ENCODE measurements around the gene RAB31. TPM values are rescaled to one million over a fixed set of nuclear protein-coding genes. Genes with fewer than 3 reads are reported as not detected.

RAB31 gene
- total RNA-seq, 1 donor from 2014 or later, result 26.0 TPM

DNA sequence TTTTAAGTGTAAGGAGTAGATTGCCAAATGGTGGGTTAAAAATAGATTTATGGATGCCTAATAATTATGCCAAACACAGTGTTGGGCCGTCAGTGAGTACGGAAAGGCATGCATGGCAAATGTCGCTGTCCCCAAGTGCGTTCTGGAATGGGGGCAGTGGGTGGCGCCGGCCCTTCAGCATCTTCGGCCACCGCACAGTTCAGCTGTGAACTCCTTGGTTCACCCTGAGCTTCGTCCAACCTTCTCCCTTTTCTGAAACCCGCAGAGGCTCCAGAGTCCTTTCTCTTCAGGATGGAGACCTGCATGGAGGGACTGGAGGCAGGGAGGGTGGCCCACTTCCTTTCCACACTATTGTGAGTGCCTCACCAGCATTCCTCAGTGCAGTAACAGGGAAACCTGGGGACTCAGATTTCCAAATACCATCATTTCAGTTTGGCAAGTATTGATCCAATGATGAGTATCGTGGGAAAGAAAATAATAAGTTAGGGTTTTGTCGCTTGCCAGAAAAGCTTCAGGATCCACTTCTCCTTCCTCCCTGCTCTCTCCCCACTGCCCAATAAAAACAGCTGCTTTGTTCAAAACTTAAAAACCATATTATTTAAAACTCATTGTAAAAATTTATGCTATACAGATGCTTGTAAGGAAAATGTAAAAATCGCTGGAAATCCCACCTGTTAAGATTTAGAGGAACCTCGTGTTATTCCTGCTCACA, 103.0 kb downstream of the RAB31 start:
- peaks cover 41% of the 10 kb centered on the region for H3K4me1 ChIP-seq
- no peaks in the 10 kb centered on the region for H3K27me3 ChIP-seq
- DNase-seq (ENCODE audit: extremely low spot score in 2 of 2), result no peak
- H3K4me3 ChIP-seq, result no peak overlapping the region
- no peaks in the 10 kb centered on the region for H3K9me3 ChIP-seq
- intact Hi-C loops (cut with DNase I), result no loop called here
- TF ChIP-seq POLR2A (IDR thresholded peaks at IDR 0.05) (no peak), POLR2AphosphoS5 (IDR thresholded peaks at IDR 0.05; ENCODE audit: insufficient read depth in 1 of 2, low read depth in 1 of 2) (no peak)
- TF ChIP-seq, protein P1, sequence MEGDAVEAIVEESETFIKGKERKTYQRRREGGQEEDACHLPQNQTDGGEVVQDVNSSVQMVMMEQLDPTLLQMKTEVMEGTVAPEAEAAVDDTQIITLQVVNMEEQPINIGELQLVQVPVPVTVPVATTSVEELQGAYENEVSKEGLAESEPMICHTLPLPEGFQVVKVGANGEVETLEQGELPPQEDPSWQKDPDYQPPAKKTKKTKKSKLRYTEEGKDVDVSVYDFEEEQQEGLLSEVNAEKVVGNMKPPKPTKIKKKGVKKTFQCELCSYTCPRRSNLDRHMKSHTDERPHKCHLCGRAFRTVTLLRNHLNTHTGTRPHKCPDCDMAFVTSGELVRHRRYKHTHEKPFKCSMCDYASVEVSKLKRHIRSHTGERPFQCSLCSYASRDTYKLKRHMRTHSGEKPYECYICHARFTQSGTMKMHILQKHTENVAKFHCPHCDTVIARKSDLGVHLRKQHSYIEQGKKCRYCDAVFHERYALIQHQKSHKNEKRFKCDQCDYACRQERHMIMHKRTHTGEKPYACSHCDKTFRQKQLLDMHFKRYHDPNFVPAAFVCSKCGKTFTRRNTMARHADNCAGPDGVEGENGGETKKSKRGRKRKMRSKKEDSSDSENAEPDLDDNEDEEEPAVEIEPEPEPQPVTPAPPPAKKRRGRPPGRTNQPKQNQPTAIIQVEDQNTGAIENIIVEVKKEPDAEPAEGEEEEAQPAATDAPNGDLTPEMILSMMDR (IDR thresholded peaks at IDR 0.05), result no peak
- H3K27ac ChIP-seq, result peak overlapping the region; percentile 71
- H3K36me3 ChIP-seq, result no peaks in the 10 kb centered on the region

DNA sequence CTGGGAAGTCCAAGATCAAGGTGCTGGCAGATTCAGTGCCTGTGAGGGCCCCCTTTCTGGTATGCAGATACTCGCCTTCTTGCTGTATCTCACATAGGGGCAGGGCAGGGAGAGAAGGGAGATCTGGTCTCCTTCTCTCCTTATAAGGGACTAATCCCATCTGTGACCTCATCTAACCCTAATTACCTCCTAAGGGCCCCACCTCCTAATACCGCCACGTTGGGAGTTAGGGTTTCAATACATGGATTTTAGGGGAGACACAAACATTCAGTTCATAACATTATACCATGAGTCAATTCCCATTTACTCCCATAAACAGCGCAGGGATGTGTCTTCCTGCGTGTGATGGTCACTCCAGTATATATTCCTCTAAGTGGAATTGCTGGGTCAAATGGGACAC, 103.9 kb downstream of the RAB31 start:
- H3K4me3 ChIP-seq, result no peak overlapping the region
- no peaks in the 10 kb centered on the region for H3K36me3 ChIP-seq
- no peaks in the 10 kb centered on the region for H3K27me3 ChIP-seq
- TF ChIP-seq POLR2A (IDR thresholded peaks at IDR 0.05) (no peak), POLR2AphosphoS5 (IDR thresholded peaks at IDR 0.05; ENCODE audit: insufficient read depth in 1 of 2, low read depth in 1 of 2) (no peak)
- TF ChIP-seq, protein P1 (IDR thresholded peaks at IDR 0.05), result no peak
- H3K9me3 ChIP-seq, result no peaks in the 10 kb centered on the region
- H3K4me1 ChIP-seq, result peaks cover 41% of the 10 kb centered on the region
- intact Hi-C loops (cut with DNase I), result no loop called here
- no peak overlapping the region for H3K27ac ChIP-seq
- no peak for DNase-seq (ENCODE audit: extremely low spot score in 2 of 2)

DNA sequence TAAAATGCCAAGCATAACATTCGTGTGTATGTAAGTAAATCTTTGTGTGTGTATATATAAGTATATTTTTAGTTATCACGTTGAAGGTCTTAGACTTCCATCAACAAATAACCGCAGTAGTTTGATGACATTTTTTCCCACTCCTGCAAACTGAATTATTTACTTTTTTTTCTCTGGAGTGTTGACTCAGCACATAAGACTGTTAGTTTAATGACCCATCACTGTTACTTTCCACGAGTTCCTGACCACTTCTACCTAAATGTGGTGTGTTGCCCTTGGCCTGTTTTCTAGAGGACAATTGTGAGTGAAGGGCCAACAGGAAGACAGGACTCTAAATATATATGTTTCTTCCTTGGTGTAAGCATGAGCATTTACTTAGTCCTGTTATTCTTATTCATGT, 106.3 kb downstream of the RAB31 start:
- H3K9me3 ChIP-seq, result no peaks in the 10 kb centered on the region
- TF ChIP-seq, protein P1 (IDR thresholded peaks at IDR 0.05), result no peak
- TF ChIP-seq POLR2A (IDR thresholded peaks at IDR 0.05) (no peak), POLR2AphosphoS5 (IDR thresholded peaks at IDR 0.05; ENCODE audit: insufficient read depth in 1 of 2, low read depth in 1 of 2) (no peak)
- intact Hi-C loops (cut with DNase I), result no loop called here
- no peak overlapping the region for H3K4me3 ChIP-seq
- H3K27ac ChIP-seq, result no peak overlapping the region
- H3K36me3 ChIP-seq, result no peaks in the 10 kb centered on the region
- H3K4me1 ChIP-seq, result peaks cover 19% of the 10 kb centered on the region
- DNase-seq (ENCODE audit: extremely low spot score in 2 of 2), result no peak
- H3K27me3 ChIP-seq, result no peaks in the 10 kb centered on the region

DNA sequence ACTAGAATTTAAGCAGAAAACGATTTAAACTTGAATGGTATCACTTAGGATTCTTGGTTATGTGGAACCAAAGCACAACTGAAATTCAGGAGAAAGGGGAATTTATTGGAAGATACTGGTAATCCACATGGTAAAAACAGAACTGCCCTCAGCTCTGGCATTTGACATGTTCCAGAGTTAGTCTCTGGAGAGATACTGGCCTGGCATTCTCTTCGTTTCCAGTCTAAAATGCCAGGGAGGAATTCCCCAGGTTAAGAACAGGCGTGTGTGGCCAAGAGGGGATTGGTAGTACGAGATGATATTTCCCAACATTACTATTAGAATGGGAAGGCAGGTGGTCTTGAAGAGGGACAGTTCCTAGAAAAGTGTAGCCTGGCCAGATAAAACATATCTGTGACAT, 109.2 kb downstream of the RAB31 start:
- no peaks in the 10 kb centered on the region for H3K4me1 ChIP-seq
- no peak for DNase-seq (ENCODE audit: extremely low spot score in 2 of 2)
- intact Hi-C loops (cut with DNase I), result no loop called here
- no peak overlapping the region for H3K27ac ChIP-seq
- H3K36me3 ChIP-seq, result no peaks in the 10 kb centered on the region
- no peak overlapping the region for H3K4me3 ChIP-seq
- H3K9me3 ChIP-seq, result no peaks in the 10 kb centered on the region
- TF ChIP-seq POLR2A (IDR thresholded peaks at IDR 0.05), result no peak
- TF ChIP-seq, protein P1 (IDR thresholded peaks at IDR 0.05), result no peak
- TF ChIP-seq POLR2AphosphoS5 (IDR thresholded peaks at IDR 0.05; ENCODE audit: insufficient read depth in 1 of 2, low read depth in 1 of 2), result no peak
- H3K27me3 ChIP-seq, result no peaks in the 10 kb centered on the region

DNA sequence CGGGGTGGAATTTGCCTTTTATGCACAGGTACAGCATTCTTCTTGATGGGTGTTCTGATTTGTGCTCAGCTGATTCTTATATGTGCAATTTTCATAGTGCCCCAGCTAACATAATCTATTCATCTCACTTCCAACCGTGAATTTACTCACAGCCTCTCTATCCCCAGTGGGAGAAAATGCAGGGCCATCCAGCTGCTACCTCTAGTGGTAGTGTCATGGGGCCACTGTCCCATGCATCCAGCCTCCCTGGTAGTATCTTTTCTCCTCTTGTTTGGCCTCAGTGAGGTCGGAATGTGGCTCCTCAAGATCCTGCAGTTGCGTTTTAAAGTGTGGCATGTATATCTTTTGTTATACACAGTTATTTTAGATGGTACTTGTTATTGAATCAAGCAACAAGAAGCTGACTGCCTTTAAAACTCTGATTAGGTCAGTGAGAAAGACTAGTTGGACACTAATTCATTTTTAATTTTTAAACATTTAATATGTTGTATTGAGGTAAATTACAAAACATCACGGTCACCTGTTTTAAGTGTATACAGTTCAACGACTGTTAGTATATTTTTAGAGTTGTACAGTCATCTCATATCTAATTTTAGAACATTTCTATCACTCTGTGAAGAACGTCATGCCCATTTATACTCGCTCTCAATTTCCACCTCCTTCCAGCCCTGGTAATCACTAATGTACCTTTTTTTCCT, 109.8 kb downstream of the RAB31 start:
- Histone ChIP-seq H3K4me1 (no peaks in the 10 kb centered on the region), H3K27ac (no peak overlapping the region), H3K4me3 (no peak overlapping the region), H3K36me3 (no peaks in the 10 kb centered on the region), H3K9me3 (no peaks in the 10 kb centered on the region), H3K27me3 (no peaks in the 10 kb centered on the region)
- no peak for DNase-seq (ENCODE audit: extremely low spot score in 2 of 2)
- TF ChIP-seq POLR2A (IDR thresholded peaks at IDR 0.05) (no peak), POLR2AphosphoS5 (IDR thresholded peaks at IDR 0.05; ENCODE audit: insufficient read depth in 1 of 2, low read depth in 1 of 2) (no peak)
- TF ChIP-seq, protein P1 (IDR thresholded peaks at IDR 0.05), result no peak
- intact Hi-C loops (cut with DNase I), result no loop called here
